GM20000 (cell line): ENCODE results near the gene VTI1A.

ENCODE experiments used
- DNase-seq: peaks from one replicate; pipeline ENCODE4 v3.0.0; 2012; ENCODE audit warnings: low spot score
- CTCF ChIP-seq: IDR thresholded peaks from 2 replicates; pipeline ENCODE4 v1.5.1; 2012; ENCODE audit warnings: mild to moderate bottlenecking, control low read depth; ENCODE audit errors: extremely low read depth, missing control alignments

VTI1A gene

GRCh38 chr10:112412696-112413095, 34.3 kb upstream of the VTI1A start:
- no peak for TF ChIP-seq CTCF
- DNase-seq: no peak

- TF ChIP-seq CTCF: no peak
- DNase-seq: no peak
Observed at GRCh38 chr10:112421731-112422130, 25.3 kb upstream of the VTI1A start.

GRCh38 chr10:112424651-112425050, 22.4 kb upstream of the VTI1A start:
- no peak for TF ChIP-seq CTCF
- DNase-seq: no peak

- TF ChIP-seq CTCF: no peak
- DNase-seq: no peak
Observed at GRCh38 chr10:112426111-112426510, 20.9 kb upstream of the VTI1A start.

- TF ChIP-seq CTCF: no peak
- no peak for DNase-seq
Observed at GRCh38 chr10:112429147-112429546, 17.9 kb upstream of the VTI1A start.

- no peak for TF ChIP-seq CTCF
- no peak for DNase-seq
Observed at GRCh38 chr10:112429654-112430230, 17.3 kb upstream of the VTI1A start.

- DNase-seq: no peak
- no peak for TF ChIP-seq CTCF
Observed at GRCh38 chr10:112433136-112433535, 13.9 kb upstream of the VTI1A start.
